Right lobe of liver (tissue), 6 donors: ENCODE results near the gene BORCS8. TPM values are rescaled to one million over a fixed set of nuclear protein-coding genes. Genes with fewer than 3 reads are reported as not detected.

Source experiments
- ATAC-seq, 4 donors: fragments of 200-7000 bp; cut with Tn5 transposase; one replicate each; pipeline ENCODE4 v1.9.1; 2020; ENCODE audit warnings: mild to moderate bottlenecking in 4 of 4, moderate library complexity in 4 of 4
- DNase-seq, 3 donors: peaks; one replicate each; pipeline ENCODE4 v3.0.0-alpha.2; 2020
- H3K27ac ChIP-seq, 3 donors: fragments of 200-600 bp; one replicate each; pipeline ENCODE4 v1.8.0; 2022
- H3K27me3 ChIP-seq, 2 donors: fragments of 200-600 bp; one replicate each; pipeline ENCODE4 v1.8.0; 2022
- H3K36me3 ChIP-seq, 4 donors: fragments of 200-600 bp; sonication (generic) in 1 of 4; one replicate each; pipeline versions ENCODE4 v1.5.1 to v1.8.0; 2017 to 2022; ENCODE audit warnings: control low read depth in 1 of 4
- H3K4me1 ChIP-seq, 4 donors: fragments of 200-600 bp; sonication (generic) in 1 of 4; one replicate each; pipeline versions ENCODE4 v1.5.1 to v1.8.0; 2017 to 2022; ENCODE audit warnings: control low read depth in 1 of 4
- H3K4me3 ChIP-seq, 3 donors: fragments of 200-600 bp; one replicate each; pipeline ENCODE4 v1.8.0; 2022
- H3K9me3 ChIP-seq, 4 donors: fragments of 200-600 bp; sonication (generic) in 1 of 4; one replicate each; pipeline versions ENCODE4 v1.5.1 to v1.8.0; 2017 to 2022; ENCODE audit warnings: control low read depth in 1 of 4
- CTCF ChIP-seq, 4 donors: fragments of 200-600 bp in 3 of 4; fragments of 450-650 bp in 1 of 4; IDR thresholded peaks; one replicate each; pipeline versions ENCODE4 v1.5.1 to v1.8.0; 2016 to 2022; ENCODE audit warnings: antibody characterized with exemption in 4 of 4, mild to moderate bottlenecking in 2 of 4
- POLR2A ChIP-seq: fragments of 450-650 bp; IDR thresholded peaks from one replicate; pipeline ENCODE4 v1.6.1; 2017; ENCODE audit warnings: antibody characterized with exemption, mild to moderate bottlenecking
- WGBS: methylation state at CpG from one replicate; pipeline ENCODE4 v1.1.6; 2018; ENCODE audit warnings: low coverage, low lambda C conversion rate; ENCODE audit not compliant: insufficient coverage; ENCODE audit errors: missing lambda C conversion rate; 5-methylcytosine and 5-hydroxymethylcytosine counted together
- intact Hi-C, 2 donors: fragments of 100-400 bp; cut with DNase I; formaldehyde crosslinking; loops; one replicate each; pipeline versions ENCODE4 v1.11.2 to v1.14.1; 2022
- total RNA-seq, 6 experiments: library from RNA; depleted of rRNA in 2 of 6; stranded (reverse); fragments of >200 nt in 2 of 6; fragmentation: NEBNext Ultra II Directional in 3 of 6; extraction: Animal tissue kit (Norgen Biotek cat#: 25700) in 3 of 6; gene quantifications; one replicate each; pipeline versions ENCODE4 v1.1.0 to v1.2.4, GENCODE V29; 2016 to 2023
- donor health status: DM: no; HTN: yes; CAD: no.
- donor health status: DM: no; HTN: no; CAD: no.
- donor health status: DM: no; HTN: no; CAD: no.
- donor health status: DM: no; HTN: yes; CAD: no.
- donor health status: DM: no; HTN: yes; CAD: no.

The BORCS8 gene
- total RNA-seq, 6 experiments from 2014 or later = 6.0 to 12.2 (median 9.8) TPM

- ATAC-seq (peak; percentile 75 to 88 (median 85)), DNase-seq (peak; percentile 75 to 82 (median 79))
- Histone ChIP-seq H3K4me1 (no peaks in the 10 kb centered on the region), H3K9me3 (no peaks in the 10 kb centered on the region), H3K4me3 (no peak overlapping the region), H3K27ac (no peak overlapping the region), H3K27me3 (no peaks in the 10 kb centered on the region), H3K36me3 (no peaks in the 10 kb centered on the region)
- 20% methylated on average over 3 of the region's 47 CpGs for WGBS
- TF ChIP-seq POLR2A (no peak), CTCF (IDR thresholded peaks at IDR 0.05) (peak; percentile 81 to 96 (median 86))
- intact Hi-C loops = no loop called here
Measured at GRCh38 chr19:19145684-19146608, 46.0 kb downstream of the BORCS8 start.

GRCh38 chr19:19145281-19145680 lies 46.7 kb downstream of the BORCS8 start:
- intact Hi-C loops = no loop called here
- ATAC-seq = no peak
- WGBS = no CpG with 5 or more reads among the region's 17 CpGs

GRCh38 chr19:19142347-19142746 lies 49.6 kb downstream of the BORCS8 start:
- TF ChIP-seq POLR2A (no peak), CTCF (IDR thresholded peaks at IDR 0.05) (no peak)
- ATAC-seq = peak in 2 of 4 donors; percentile 2 to 3
- Histone ChIP-seq H3K4me1 (peaks cover 0 to 9% (median 2%) of the 10 kb centered on the region in 4 donors), H3K27me3 (no peaks in the 10 kb centered on the region), H3K9me3 (no peaks in the 10 kb centered on the region), H3K27ac (no peak overlapping the region), H3K36me3 (no peaks in the 10 kb centered on the region), H3K4me3 (no peak overlapping the region)
- DNase-seq = peak in 1 of 3 donors; percentile 54
- intact Hi-C loops = no loop called here
- WGBS = 43% methylated on average over 11 of the region's 12 CpGs

More at GRCh38 chr19:19145281-19145680, 46.7 kb downstream of the BORCS8 start:
- TF ChIP-seq POLR2A = no peak
- TF ChIP-seq CTCF (IDR thresholded peaks at IDR 0.05) = no peak
- H3K27me3 ChIP-seq = no peaks in the 10 kb centered on the region
- DNase-seq = no peak
- H3K36me3 ChIP-seq = no peaks in the 10 kb centered on the region
- H3K27ac ChIP-seq = no peak overlapping the region
- no peaks in the 10 kb centered on the region for H3K9me3 ChIP-seq
- H3K4me1 ChIP-seq = no peaks in the 10 kb centered on the region
- H3K4me3 ChIP-seq = no peak overlapping the region

- Histone ChIP-seq H3K4me1 (peaks cover 0 to 10% (median 3%) of the 10 kb centered on the region in 4 donors), H3K27ac (no peak overlapping the region), H3K9me3 (no peaks in the 10 kb centered on the region), H3K4me3 (no peak overlapping the region), H3K27me3 (no peaks in the 10 kb centered on the region), H3K36me3 (no peaks in the 10 kb centered on the region)
- 64% methylated on average over 4 of the region's 5 CpGs for WGBS
- ATAC-seq (no peak), DNase-seq (no peak)
- TF ChIP-seq CTCF (IDR thresholded peaks at IDR 0.05) (no peak), POLR2A (no peak)
- intact Hi-C loops = no loop called here
Measured at GRCh38 chr19:19140476-19140875, 51.5 kb downstream of the BORCS8 start.
